Motor neuron (in vitro differentiated cells): ENCODE results near the gene SCP2. TPM values are rescaled to one million over a fixed set of nuclear protein-coding genes. Genes with fewer than 3 reads are reported as not detected.

Experiments used
- ATAC-seq, 8 experiments: fragments of 200-7000 bp; cut with Tn5 transposase; replicated peaks in 6 of 8; 2 replicates each; pipeline ENCODE4 v1.8.0; 2021; ENCODE audit warnings: mild to moderate bottlenecking in 8 of 8, moderate library complexity in 8 of 8
- H3K27ac ChIP-seq, 2 donors: fragments of 250-450 bp; sonication (Bioruptor Pico); 2 replicates each; pipeline ENCODE4 v1.9.0; 2021; ENCODE audit warnings: antibody characterized with exemption in 2 of 2, mild to moderate bottlenecking in 2 of 2, moderate library complexity in 1 of 2
- H3K4me1 ChIP-seq, 2 donors: fragments of 250-450 bp; sonication (Bioruptor Pico); replicated peaks in 1 of 2; 2 replicates each; pipeline ENCODE4 v1.6.1; 2021; ENCODE audit warnings: antibody characterized with exemption in 2 of 2, mild to moderate bottlenecking in 2 of 2, moderate library complexity in 1 of 2
- H3K4me3 ChIP-seq, 5 donors: fragments of 250-450 bp; sonication (Bioruptor Pico); 2 replicates each; pipeline ENCODE4 v1.9.0; 2021; ENCODE audit warnings: antibody characterized with exemption in 5 of 5, mild to moderate bottlenecking in 5 of 5, moderate library complexity in 4 of 5
- WGBS, 10 experiments: fragments of 450-650 bp; shearing (Covaris generic); methylation state at CpG; one replicate each; pipeline ENCODE4 v1.0.0; 2022; 5-methylcytosine and 5-hydroxymethylcytosine counted together
- in situ Hi-C, 9 experiments: fragments of 400-800 bp; cut with MboI; loops; one replicate each; pipeline ENCODE4 v1.15.0; 2021; ENCODE audit warnings: low sequenced_read_pairs in 9 of 9, low pct_unique_long_range_greater_than_20kb in 2 of 9; ENCODE audit not compliant: unreplicated experiment in 9 of 9
- total RNA-seq, 8 experiments: library from RNA; unstranded; fragments of 300-600 nt; gene quantifications; 2 replicates each; pipeline versions ENCODE4 v1.2.3 to v1.2.4, GENCODE V29; 2022

Gene SCP2
- total RNA-seq, 8 experiments from 2014 or later = 79.6 to 193 (median 95.2) TPM

GRCh38 chr1:52919051-52919722, 7.9 kb upstream of the SCP2 start:
- Histone ChIP-seq H3K27ac (no peak overlapping the region), H3K4me3 (no peak overlapping the region), H3K4me1 (no peaks in the 10 kb centered on the region)
- no peak for ATAC-seq
- in situ Hi-C loops = loop anchor here in 1 of 9 experiments (25.0 kb wide), 1 partner anchor 207 kb away; no protein-coding TSS in a partner anchor
- 80 to 100% (median 93%) methylated on average over 1 to 7 of the region's 7 CpGs; no CpG with 5 or more reads in 1 of the 10 experiments for WGBS, 10 experiments

DNA sequence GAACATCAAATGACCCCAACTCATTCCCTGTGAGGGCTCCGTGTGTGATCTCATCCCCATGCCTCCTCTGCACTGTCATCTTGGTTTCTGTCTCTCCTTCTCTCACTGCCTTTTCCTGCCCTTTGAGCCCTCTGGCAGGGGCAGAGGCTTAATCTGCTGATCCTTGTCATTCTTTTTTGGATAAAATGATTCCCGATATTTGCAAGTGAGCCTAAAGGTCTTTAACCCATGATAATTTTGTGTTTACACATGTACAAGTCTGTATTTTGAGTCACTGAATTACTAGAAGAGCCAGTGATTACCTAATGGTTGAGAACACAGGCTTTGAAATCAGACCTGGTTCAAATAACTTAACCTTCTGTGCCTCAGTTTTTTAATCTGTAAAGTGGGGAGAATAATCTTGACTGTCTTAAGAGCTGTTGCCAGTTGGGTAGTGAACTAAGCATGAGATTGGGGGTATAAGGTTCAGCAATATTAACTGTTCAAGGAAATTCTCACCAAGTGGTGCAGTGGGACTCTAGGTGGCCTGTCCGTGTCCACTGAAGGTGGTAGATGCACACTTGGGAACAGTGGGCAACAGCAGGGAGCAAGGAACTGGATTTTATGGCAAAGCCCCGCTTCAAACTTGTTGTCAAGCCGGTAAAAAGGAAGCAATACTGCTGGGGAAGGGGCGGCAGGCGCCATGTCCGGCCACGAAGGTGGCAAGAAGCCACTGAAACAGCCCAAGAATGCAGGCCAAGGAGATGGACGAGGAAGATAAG, 7.2 kb upstream of the SCP2 start:
- WGBS, 10 experiments = 70 to 100% (median 85%) methylated on average over 1 to 10 of the region's 10 CpGs
- no peak overlapping the region for H3K27ac ChIP-seq
- in situ Hi-C loops = loop anchor here in 1 of 9 experiments (25.0 kb wide), 1 partner anchor 208 kb away; no protein-coding TSS in a partner anchor
- ATAC-seq = no peak
- no peaks in the 10 kb centered on the region for H3K4me1 ChIP-seq
- H3K4me3 ChIP-seq = no peak overlapping the region

DNA sequence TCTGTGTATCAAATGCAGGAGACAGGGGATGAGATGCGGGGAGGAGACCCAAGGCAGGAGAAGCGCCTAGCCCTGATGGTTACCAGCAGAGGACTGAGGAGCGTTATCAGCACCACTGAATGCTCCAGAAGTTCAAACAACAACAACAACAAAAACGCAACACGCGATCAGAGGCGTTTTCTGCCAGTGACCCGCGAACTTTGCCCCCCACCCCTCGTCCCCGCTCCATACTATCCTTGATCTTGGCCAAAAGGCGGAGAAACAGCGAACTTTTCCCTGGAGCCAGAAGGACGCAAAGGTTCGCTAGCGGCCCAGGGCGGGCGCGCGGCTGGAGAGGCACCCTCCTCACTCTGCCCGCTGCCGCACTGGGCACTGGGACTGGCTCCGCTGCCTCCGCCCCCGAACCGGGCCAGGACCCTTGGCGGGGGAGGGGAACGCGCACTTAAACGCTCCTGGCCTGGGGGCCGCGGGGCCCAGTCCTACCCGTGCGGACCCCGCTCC, 6.2 kb upstream of the SCP2 start:
- peak in 5 of 8 experiments; percentile 5 to 49 (median 24) for ATAC-seq
- Histone ChIP-seq H3K4me1 (no peaks in the 10 kb centered on the region), H3K27ac (no peak overlapping the region), H3K4me3 (no peak overlapping the region)
- in situ Hi-C loops = loop anchor here in 1 of 9 experiments (25.0 kb wide), 1 partner anchor 209 kb away; no protein-coding TSS in a partner anchor
- 26 to 100% (median 57%) methylated on average over 1 to 19 of the region's 35 CpGs; no CpG with 5 or more reads in 3 of the 10 experiments for WGBS, 10 experiments

GRCh38 chr1:52925571-52926005, 1.5 kb upstream of the SCP2 start:
- in situ Hi-C loops = no loop called here
- no peak for ATAC-seq
- peaks cover 2 to 9% of the 10 kb centered on the region in 2 donors for H3K4me1 ChIP-seq
- H3K4me3 ChIP-seq = no peak overlapping the region
- WGBS, 10 experiments = 11 to 100% (median 59%) methylated on average over 1 to 5 of the region's 5 CpGs
- H3K27ac ChIP-seq = no peak overlapping the region

DNA sequence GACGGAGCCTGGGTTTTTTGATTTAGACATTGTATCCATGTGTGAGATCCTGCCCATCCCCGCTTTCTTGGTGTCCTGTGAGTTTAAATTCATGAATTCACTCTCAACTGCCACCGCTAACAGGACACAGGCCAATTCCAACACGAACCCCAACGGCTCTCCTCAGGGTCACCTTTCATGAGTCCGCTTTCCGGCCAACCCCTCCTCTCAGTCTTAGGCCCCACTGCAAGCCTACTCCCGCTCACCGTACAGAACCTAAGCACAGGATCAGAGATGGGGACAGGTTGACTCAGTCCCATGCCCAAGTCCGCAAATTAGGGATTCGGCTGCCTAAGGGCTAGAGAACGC, 238 bp upstream of the SCP2 start:
- no peak overlapping the region for H3K27ac ChIP-seq
- peaks cover 2 to 9% of the 10 kb centered on the region in 2 donors for H3K4me1 ChIP-seq
- 0 to 100% (median 50%) methylated on average over 1 to 11 of the region's 12 CpGs; no CpG with 5 or more reads in 3 of the 10 experiments for WGBS, 10 experiments
- ATAC-seq = no peak
- H3K4me3 ChIP-seq = peak overlapping the region; percentile 41 to 69 (median 49)
- in situ Hi-C loops = no loop called here

- peak overlapping the region; percentile 41 to 69 (median 49) for H3K4me3 ChIP-seq
- in situ Hi-C loops = no loop called here
- no peak overlapping the region for H3K27ac ChIP-seq
- WGBS, 10 experiments = 2 to 100% (median 40%) methylated on average over 1 to 12 of the region's 15 CpGs; no CpG with 5 or more reads in 1 of the 10 experiments
- ATAC-seq = peak; percentile 7 to 35 (median 22)
- H3K4me1 ChIP-seq = peaks cover 2 to 9% of the 10 kb centered on the region in 2 donors
Measured at GRCh38 chr1:52928015-52928404, 934 bp downstream of the SCP2 start.

DNA sequence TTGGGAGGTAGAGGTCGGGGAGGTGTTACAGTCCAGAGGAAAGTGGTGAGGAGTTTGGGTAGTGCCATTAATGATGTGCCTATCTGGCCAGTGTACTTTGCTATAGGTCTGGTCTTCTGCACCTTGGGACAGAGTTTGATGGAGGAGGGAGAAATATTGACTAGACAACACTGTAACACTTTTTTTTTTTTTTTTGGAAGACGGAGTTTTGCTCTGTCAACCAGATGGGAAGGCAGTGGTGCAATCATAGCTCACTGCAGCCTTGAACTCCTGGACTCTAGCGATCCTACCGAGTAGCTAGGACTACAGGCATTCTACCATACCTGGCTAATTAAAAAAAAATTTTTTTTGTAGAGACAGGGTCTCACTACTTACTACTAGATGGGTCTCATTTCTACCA, 1.9 kb downstream of the SCP2 start:
- Histone ChIP-seq H3K4me1 (peaks cover 2 to 9% of the 10 kb centered on the region in 2 donors), H3K4me3 (no peak overlapping the region), H3K27ac (no peak overlapping the region)
- ATAC-seq = no peak
- WGBS, 10 experiments = 92 to 100% (median 100%) methylated on average over 1 to 4 of the region's 4 CpGs; no CpG with 5 or more reads in 1 of the 10 experiments
- in situ Hi-C loops = no loop called here

GRCh38 chr1:52937433-52938182, 10.5 kb downstream of the SCP2 start:
- in situ Hi-C loops = no loop called here
- ATAC-seq = peak in 6 of 8 experiments; percentile 39 to 80 (median 58)
- Histone ChIP-seq H3K4me1 (no peaks in the 10 kb centered on the region), H3K4me3 (no peak overlapping the region), H3K27ac (no peak overlapping the region)
- 44 to 100% (median 77%) methylated on average over 1 to 3 of the region's 3 CpGs; no CpG with 5 or more reads in 1 of the 10 experiments for WGBS, 10 experiments

DNA sequence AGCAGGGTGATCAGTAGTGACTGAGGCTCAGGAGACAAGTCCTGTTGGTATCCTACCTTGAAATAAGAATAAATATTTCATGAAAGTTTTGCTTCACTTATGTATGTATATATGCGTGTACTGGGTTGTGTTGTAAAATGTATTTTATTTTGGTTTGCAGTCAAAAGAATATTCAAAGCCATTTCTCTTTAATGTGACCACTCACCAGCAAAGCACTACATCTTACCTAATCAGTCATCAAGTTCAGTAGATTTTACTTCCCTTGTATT, 11.0 kb downstream of the SCP2 start:
- no peaks in the 10 kb centered on the region for H3K4me1 ChIP-seq
- H3K27ac ChIP-seq = no peak overlapping the region
- ATAC-seq = peak in 4 of 8 experiments; percentile 4 to 73 (median 62)
- 33 to 100% (median 90%) methylated on average over 1 of the region's 1 CpG; no CpG with 5 or more reads in 4 of the 10 experiments for WGBS, 10 experiments
- H3K4me3 ChIP-seq = no peak overlapping the region
- in situ Hi-C loops = no loop called here

- WGBS, 10 experiments = 14 to 100% (median 83%) methylated on average over 1 to 3 of the region's 3 CpGs; no CpG with 5 or more reads in 1 of the 10 experiments
- Histone ChIP-seq H3K4me3 (no peak overlapping the region), H3K27ac (no peak overlapping the region), H3K4me1 (no peaks in the 10 kb centered on the region)
- peak in 2 of 8 experiments; percentile 54 to 68 for ATAC-seq
- in situ Hi-C loops = no loop called here
Measured at GRCh38 chr1:52943876-52944416, 16.9 kb downstream of the SCP2 start.

DNA sequence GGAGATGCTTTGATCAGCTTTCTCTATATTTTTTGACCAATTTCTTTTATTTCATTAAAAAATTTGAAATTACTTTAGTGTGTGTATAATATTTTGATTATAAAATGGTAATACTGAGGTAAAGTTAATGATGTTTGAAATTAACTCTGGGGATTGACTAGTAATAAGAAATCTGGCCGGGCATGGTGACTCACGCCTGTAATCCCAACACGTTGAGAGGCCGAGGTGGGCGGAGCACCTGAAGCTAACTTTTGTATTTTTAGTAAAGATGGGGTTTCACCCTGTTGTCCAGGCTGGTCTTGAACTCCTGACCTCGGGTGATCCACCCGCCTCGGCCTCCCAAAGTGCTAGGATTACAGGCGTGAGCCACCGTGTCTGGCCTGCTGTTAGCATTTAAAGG, 17.5 kb downstream of the SCP2 start:
- no peak overlapping the region for H3K4me3 ChIP-seq
- no peaks in the 10 kb centered on the region for H3K4me1 ChIP-seq
- WGBS, 10 experiments = 40 to 90% (median 72%) methylated on average over 1 to 10 of the region's 10 CpGs
- no peak for ATAC-seq
- in situ Hi-C loops = no loop called here
- no peak overlapping the region for H3K27ac ChIP-seq

GRCh38 chr1:52947490-52947889, 20.4 kb downstream of the SCP2 start:
- no peak for ATAC-seq
- Histone ChIP-seq H3K4me3 (no peak overlapping the region), H3K4me1 (no peaks in the 10 kb centered on the region), H3K27ac (no peak overlapping the region)
- in situ Hi-C loops = no loop called here
- 33 to 100% (median 87%) methylated on average over 1 of the region's 1 CpG; no CpG with 5 or more reads in 2 of the 10 experiments for WGBS, 10 experiments
